22Rv1 (cell line): Measurements from ENCODE around the gene CHPF.

Experiments
- CTCF ChIP-seq: fragments of 450-650 bp; IDR thresholded peaks from 2 replicates; pipeline ENCODE4 v1.5.1; 2017; ENCODE audit warnings: mild to moderate bottlenecking
- ZFX ChIP-seq: fragments of 450-650 bp; IDR thresholded peaks from 2 replicates; pipeline ENCODE4 v1.6.1; 2017; ENCODE audit warnings: antibody characterized with exemption, borderline replicate concordance

- TF ChIP-seq CTCF: no peak
- TF ChIP-seq ZFX: no peak
Measured at GRCh38 chr2:219565130-219566080, 21.8 kb upstream of the CHPF start.
